ENCODE measurements around the gene COPB1.

The COPB1 gene

GRCh38 chr11:14522801-14523200 lies 23.2 kb upstream of the COPB1 start:
- no peak overlapping the region for H3K27ac Mint-ChIP-seq
- peaks cover 6% of the 10 kb centered on the region for H3K36me3 Mint-ChIP-seq
- H3K4me1 Mint-ChIP-seq: peaks cover 23% of the 10 kb centered on the region
- no peaks in the 10 kb centered on the region for H3K9me3 Mint-ChIP-seq
- ATAC-seq: no peak
- H3K4me3 Mint-ChIP-seq: no peak overlapping the region
- H3K27me3 Mint-ChIP-seq: no peaks in the 10 kb centered on the region

- Mint-ChIP-seq H3K4me1 (peaks cover 23% of the 10 kb centered on the region), H3K27ac (no peak overlapping the region), H3K36me3 (peaks cover 9% of the 10 kb centered on the region), H3K4me3 (no peak overlapping the region), H3K9me3 (no peaks in the 10 kb centered on the region), H3K27me3 (no peaks in the 10 kb centered on the region)
- no peak for ATAC-seq
Observed at GRCh38 chr11:14522245-14522644, 22.6 kb upstream of the COPB1 start.

DNA sequence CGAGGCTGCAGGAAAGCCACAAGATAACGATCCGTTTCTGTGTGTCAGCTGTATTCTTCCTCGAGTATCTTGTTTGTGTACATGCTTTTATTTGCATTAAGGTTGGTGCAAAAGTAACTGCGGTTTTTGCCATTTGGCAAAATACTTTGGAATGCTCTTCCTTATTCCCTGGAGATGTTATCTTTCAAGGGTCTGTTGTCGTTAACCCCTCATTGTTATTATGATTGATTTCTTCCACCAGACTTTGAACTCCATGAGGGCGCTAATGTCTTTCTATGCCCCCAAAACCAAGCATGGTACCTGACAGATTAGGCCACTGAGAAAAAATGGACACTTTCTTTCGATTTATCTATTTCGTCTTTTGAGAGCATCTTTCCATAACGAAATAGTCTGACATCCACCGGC lies 21.1 kb upstream of the COPB1 start:
- Mint-ChIP-seq H3K4me1 (peaks cover 23% of the 10 kb centered on the region), H3K4me3 (peak overlapping the region; percentile 95), H3K27ac (peak overlapping the region; percentile 98), H3K9me3 (no peaks in the 10 kb centered on the region), H3K36me3 (peaks cover 12% of the 10 kb centered on the region), H3K27me3 (no peaks in the 10 kb centered on the region)
- ATAC-seq: no peak

DNA sequence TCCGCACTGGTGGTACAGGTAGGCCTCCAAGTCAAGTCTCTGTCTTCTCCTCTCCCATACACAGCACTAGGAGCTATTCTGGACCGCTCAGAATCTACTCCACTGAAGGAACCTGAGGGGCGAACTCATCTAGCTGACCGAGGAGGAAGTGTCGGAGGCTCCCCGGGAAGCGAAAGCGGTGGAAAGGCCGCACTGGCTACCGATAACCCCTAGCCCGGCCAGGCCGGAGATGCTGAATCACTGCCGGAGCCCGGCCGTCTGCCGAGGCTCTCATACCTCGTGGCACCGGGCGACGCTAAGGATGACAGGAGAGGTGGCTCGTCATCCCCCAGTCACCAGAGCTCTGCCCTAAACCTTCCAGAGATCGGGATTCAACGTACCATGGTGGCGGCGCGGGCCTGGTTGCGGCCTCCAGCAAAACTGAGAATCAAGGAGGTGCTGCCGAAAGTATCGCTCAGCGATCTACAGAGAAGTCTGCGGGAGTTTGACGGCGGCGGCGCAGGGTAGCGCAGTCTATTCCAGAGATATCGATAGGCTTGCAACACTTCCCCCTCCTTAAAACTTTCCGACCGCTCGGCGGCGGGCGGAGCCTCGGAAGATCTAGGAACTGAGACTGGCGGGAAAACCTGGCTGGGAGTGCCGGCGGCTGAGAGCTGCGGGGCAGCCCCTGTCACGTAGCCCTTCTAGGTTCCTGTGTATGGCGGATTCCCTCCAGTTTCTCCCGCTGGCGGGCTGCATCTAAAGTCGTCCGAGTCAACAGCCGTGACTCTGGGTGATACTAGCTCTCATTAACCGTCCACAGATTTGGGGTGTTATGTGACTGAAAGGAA lies 20.5 kb upstream of the COPB1 start, which contains the start of gene PSMA1:
TSS of gene PSMA1 (minus strand) at position 470 of the 830 bp plus-strand sequence. CDS start at position 383, 87 bp downstream.
- H3K4me1 Mint-ChIP-seq: peaks cover 23% of the 10 kb centered on the region
- H3K27me3 Mint-ChIP-seq: no peaks in the 10 kb centered on the region
- H3K4me3 Mint-ChIP-seq: peak within 1 kb of the TSS; percentile 95
- H3K36me3 Mint-ChIP-seq: peaks cover 12% of the 10 kb centered on the region
- H3K27ac Mint-ChIP-seq: peak within 1 kb of the TSS; percentile 98
- ATAC-seq: peak; percentile 98
- no peaks in the 10 kb centered on the region for H3K9me3 Mint-ChIP-seq

GRCh38 chr11:14519597-14519916 lies 19.9 kb upstream of the COPB1 start:
- H3K9me3 Mint-ChIP-seq: no peaks in the 10 kb centered on the region
- H3K4me3 Mint-ChIP-seq: peak overlapping the region; percentile 95
- peak overlapping the region; percentile 98 for H3K27ac Mint-ChIP-seq
- no peaks in the 10 kb centered on the region for H3K27me3 Mint-ChIP-seq
- peaks cover 12% of the 10 kb centered on the region for H3K36me3 Mint-ChIP-seq
- ATAC-seq: peak; percentile 29
- peaks cover 23% of the 10 kb centered on the region for H3K4me1 Mint-ChIP-seq

GRCh38 chr11:14518820-14519219 lies 19.2 kb upstream of the COPB1 start:
- H3K9me3 Mint-ChIP-seq: no peaks in the 10 kb centered on the region
- ATAC-seq: no peak
- peaks cover 12% of the 10 kb centered on the region for H3K36me3 Mint-ChIP-seq
- peak overlapping the region; percentile 95 for H3K4me3 Mint-ChIP-seq
- no peaks in the 10 kb centered on the region for H3K27me3 Mint-ChIP-seq
- H3K4me1 Mint-ChIP-seq: peaks cover 23% of the 10 kb centered on the region
- H3K27ac Mint-ChIP-seq: peak overlapping the region; percentile 98

DNA sequence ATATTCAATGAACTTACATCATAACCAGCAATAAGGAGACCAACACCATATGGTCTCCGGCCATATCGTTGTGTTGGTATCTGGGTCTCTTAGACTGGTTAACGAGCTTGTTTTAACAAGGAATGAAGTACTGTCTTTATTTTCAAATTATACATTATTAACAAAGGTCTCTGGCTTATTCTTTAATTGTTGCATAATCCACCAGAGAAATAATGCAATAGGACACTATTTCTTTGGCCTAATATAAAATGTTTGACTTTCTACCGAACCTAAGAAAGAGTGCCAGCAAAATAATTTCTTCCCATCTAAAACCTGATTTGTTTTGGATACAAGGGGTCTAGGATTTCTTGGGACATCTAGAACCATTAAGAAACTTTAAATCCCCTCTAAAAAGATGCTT lies 14.2 kb upstream of the COPB1 start:
- H3K27ac Mint-ChIP-seq: no peak overlapping the region
- H3K4me3 Mint-ChIP-seq: no peak overlapping the region
- H3K4me1 Mint-ChIP-seq: peaks cover 13% of the 10 kb centered on the region
- H3K9me3 Mint-ChIP-seq: no peaks in the 10 kb centered on the region
- no peaks in the 10 kb centered on the region for H3K27me3 Mint-ChIP-seq
- peaks cover 39% of the 10 kb centered on the region for H3K36me3 Mint-ChIP-seq
- ATAC-seq: no peak

- H3K36me3 Mint-ChIP-seq: peaks cover 55% of the 10 kb centered on the region
- H3K27ac Mint-ChIP-seq: no peak overlapping the region
- ATAC-seq: no peak
- no peaks in the 10 kb centered on the region for H3K4me1 Mint-ChIP-seq
- H3K4me3 Mint-ChIP-seq: no peak overlapping the region
- no peaks in the 10 kb centered on the region for H3K9me3 Mint-ChIP-seq
- H3K27me3 Mint-ChIP-seq: no peaks in the 10 kb centered on the region
Observed at GRCh38 chr11:14506532-14506931, 6.9 kb upstream of the COPB1 start.

- Mint-ChIP-seq H3K36me3 (peaks cover 33% of the 10 kb centered on the region), H3K27me3 (no peaks in the 10 kb centered on the region), H3K9me3 (no peaks in the 10 kb centered on the region), H3K4me1 (peaks cover 18% of the 10 kb centered on the region), H3K27ac (no peak overlapping the region), H3K4me3 (no peak overlapping the region)
- ATAC-seq: no peak
Observed at GRCh38 chr11:14503023-14503422, 3.4 kb upstream of the COPB1 start.

- peaks cover 28% of the 10 kb centered on the region for H3K4me1 Mint-ChIP-seq
- ATAC-seq: no peak
- no peak overlapping the region for H3K27ac Mint-ChIP-seq
- peaks cover 33% of the 10 kb centered on the region for H3K36me3 Mint-ChIP-seq
- H3K9me3 Mint-ChIP-seq: no peaks in the 10 kb centered on the region
- H3K27me3 Mint-ChIP-seq: no peaks in the 10 kb centered on the region
- H3K4me3 Mint-ChIP-seq: no peak overlapping the region
Observed at GRCh38 chr11:14502039-14502438, 2.4 kb upstream of the COPB1 start.

DNA sequence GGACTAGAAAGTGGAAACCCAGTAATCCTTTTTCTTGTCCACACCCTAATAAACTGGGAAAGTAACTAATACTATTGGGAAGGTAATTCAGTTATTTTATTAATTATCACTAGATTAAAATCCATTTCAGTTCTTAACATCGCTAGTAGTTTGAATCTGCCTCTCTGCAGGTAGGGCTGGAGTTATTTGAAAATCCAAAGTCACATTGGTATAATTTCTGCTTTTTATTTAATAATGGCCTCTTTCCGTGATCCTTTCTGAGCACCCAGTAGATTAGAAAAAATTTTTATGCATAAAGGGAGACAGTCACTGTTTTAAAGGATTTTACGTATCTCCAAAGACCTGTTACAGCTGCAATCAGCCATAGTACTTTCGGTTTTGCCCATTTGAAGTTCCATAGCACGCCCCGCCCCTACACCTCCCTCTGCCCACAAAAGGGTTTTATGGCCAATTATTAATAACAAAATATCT lies 605 bp upstream of the COPB1 start:
- peak overlapping the region; percentile 100 for H3K4me3 Mint-ChIP-seq
- H3K27ac Mint-ChIP-seq: peak overlapping the region; percentile 99
- H3K36me3 Mint-ChIP-seq: peaks cover 23% of the 10 kb centered on the region
- peak; percentile 66 for ATAC-seq
- H3K4me1 Mint-ChIP-seq: peaks cover 36% of the 10 kb centered on the region
- H3K9me3 Mint-ChIP-seq: no peaks in the 10 kb centered on the region
- H3K27me3 Mint-ChIP-seq: no peaks in the 10 kb centered on the region

DNA sequence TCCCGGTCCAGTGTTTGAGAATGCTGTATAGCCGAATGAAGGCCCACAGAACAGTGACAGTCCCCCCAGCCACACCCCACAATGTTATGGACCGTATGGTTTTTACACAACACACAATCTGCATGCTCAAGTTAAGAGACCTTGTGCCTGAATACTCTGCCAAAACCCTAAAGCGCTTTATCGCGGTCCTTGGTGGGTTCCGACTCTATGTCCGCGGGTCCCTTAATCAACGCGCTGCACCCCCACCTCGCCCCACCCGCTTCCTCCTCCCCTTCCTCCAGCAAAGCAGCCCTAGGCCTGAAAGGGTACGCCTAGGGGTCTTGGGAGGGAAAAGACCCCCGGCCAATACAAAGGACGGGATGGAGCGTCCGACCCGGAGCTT lies 442 bp downstream of the COPB1 start:
- Mint-ChIP-seq H3K27ac (peak overlapping the region; percentile 99), H3K9me3 (no peaks in the 10 kb centered on the region), H3K4me1 (peaks cover 36% of the 10 kb centered on the region), H3K36me3 (peaks cover 23% of the 10 kb centered on the region), H3K4me3 (peak overlapping the region; percentile 100), H3K27me3 (no peaks in the 10 kb centered on the region)
- ATAC-seq: peak; percentile 60

- Mint-ChIP-seq H3K36me3 (peaks cover 52% of the 10 kb centered on the region), H3K27me3 (no peaks in the 10 kb centered on the region), H3K27ac (no peak overlapping the region), H3K4me1 (peaks cover 9% of the 10 kb centered on the region), H3K9me3 (no peaks in the 10 kb centered on the region), H3K4me3 (no peak overlapping the region)
- ATAC-seq: no peak
Observed at GRCh38 chr11:14480716-14481115, 18.9 kb downstream of the COPB1 start.

DNA sequence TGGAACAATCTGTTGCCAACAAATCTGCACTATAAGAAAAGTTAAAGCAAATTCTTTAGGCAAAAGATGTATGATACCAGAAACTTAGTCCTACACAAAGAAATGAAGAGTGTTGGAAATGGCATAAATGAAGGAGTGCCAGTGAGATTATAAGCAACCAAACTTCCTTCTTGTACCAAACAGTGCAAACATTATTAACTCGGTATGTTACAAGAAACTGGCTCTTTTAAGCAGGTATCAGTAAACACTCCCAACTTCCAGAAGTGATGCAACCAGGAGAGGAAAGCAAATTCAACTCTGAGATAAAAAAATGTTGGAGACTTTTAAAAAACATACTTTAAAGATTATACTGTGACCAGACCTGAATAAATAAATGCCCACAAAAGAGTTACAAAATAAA lies 28.5 kb downstream of the COPB1 start:
- no peaks in the 10 kb centered on the region for H3K27me3 Mint-ChIP-seq
- H3K9me3 Mint-ChIP-seq: no peaks in the 10 kb centered on the region
- peaks cover 11% of the 10 kb centered on the region for H3K4me1 Mint-ChIP-seq
- peaks cover 68% of the 10 kb centered on the region for H3K36me3 Mint-ChIP-seq
- H3K27ac Mint-ChIP-seq: peak overlapping the region; percentile 57
- no peak overlapping the region for H3K4me3 Mint-ChIP-seq
- no peak for ATAC-seq

GRCh38 chr11:14463623-14464022 lies 36.0 kb downstream of the COPB1 start:
- Mint-ChIP-seq H3K27ac (no peak overlapping the region), H3K9me3 (no peaks in the 10 kb centered on the region), H3K27me3 (no peaks in the 10 kb centered on the region), H3K36me3 (peaks cover 34% of the 10 kb centered on the region), H3K4me3 (no peak overlapping the region), H3K4me1 (no peaks in the 10 kb centered on the region)
- no peak for ATAC-seq

DNA sequence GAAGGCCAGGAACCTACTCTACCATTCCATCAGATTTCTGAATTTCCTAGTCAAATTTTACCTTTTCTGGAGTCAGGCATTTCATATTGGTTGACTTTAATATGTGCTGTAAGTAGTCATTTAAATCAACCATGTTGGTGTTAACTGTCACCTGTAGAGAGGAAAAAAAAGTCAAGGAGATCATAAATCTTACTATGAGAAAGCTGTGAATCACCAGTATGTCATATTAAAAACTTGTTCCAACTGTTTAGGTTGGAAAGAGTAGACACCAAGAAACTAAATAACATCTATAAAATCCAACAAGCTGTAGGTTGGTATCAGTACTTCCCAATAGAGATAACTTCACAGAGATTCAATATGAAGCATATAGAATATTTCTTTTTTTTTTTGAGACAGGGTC lies 39.5 kb downstream of the COPB1 start:
- no peak for ATAC-seq
- Mint-ChIP-seq H3K4me3 (no peak overlapping the region), H3K9me3 (no peaks in the 10 kb centered on the region), H3K4me1 (no peaks in the 10 kb centered on the region), H3K27me3 (no peaks in the 10 kb centered on the region), H3K36me3 (peaks cover 33% of the 10 kb centered on the region), H3K27ac (no peak overlapping the region)
